HCT116 (cell line): ENCODE measurements around the gene CALR3. TPM values are rescaled to one million over a fixed set of nuclear protein-coding genes. Genes with fewer than 3 reads are reported as not detected.

ENCODE experiments used
- ATAC-seq: fragments of 200-7000 bp; cut with Tn5 transposase; 2 replicates; pipeline ENCODE4 v1.9.1; 2020; ENCODE audit warnings: mild to moderate bottlenecking, moderate library complexity
- BruUV-seq: library from RNA; stranded (reverse); fragments of 400-500 nt; replicated peaks from 2 replicates; lab custom pipeline; 2021; lab: Mats Ljungman, UMichigan
- CTCF ChIA-PET: fragments of 300-600 bp; sonication (Branson Sonifier 250); formaldehyde crosslinking; loops from one replicate; lab custom pipeline; 2021; ENCODE audit warnings: antibody characterized with exemption; lab: Charles Lee
- POLR2A ChIA-PET: fragments of 300-600, 350-600 bp; sonication (Branson Sonifier 250); formaldehyde crosslinking; loops from one replicate; lab custom pipeline; 2021; ENCODE audit warnings: antibody characterized with exemption; lab: Charles Lee
- RAD21 ChIA-PET, 2 experiments: fragments of 300-600 bp; sonication (Branson Sonifier 250); formaldehyde crosslinking; loops; one replicate each; lab custom pipeline; 2023; ENCODE audit warnings: low total read pairs in 2 of 2; ENCODE audit not compliant: uncharacterized antibody in 2 of 2, unreplicated experiment in 2 of 2, low non-redundant PET in 1 of 2; lab: Charles Lee
- DNase-seq: peaks from one replicate; pipeline ENCODE4 v3.0.0-alpha.2; 2010; ENCODE audit warnings: low read depth, low spot score
- H2AFZ ChIP-seq: fragments of 200-600 bp; shearing (Covaris generic), sonication (generic); 2 replicates; pipeline ENCODE4 v1.6.1; 2017; ENCODE audit warnings: low read depth, mixed run types, mixed read lengths, antibody characterized with exemption, low read length; ENCODE audit not compliant: poor library complexity, severe bottlenecking
- H3K27ac ChIP-seq: 2 replicates; pipeline ENCODE4 v1.5.1; 2012; ENCODE audit warnings: low read depth, low read length
- H3K27me3 ChIP-seq: fragments of 200-600 bp; sonication (generic); 2 replicates; pipeline ENCODE4 v1.6.1; 2016; ENCODE audit warnings: mixed run types, low read length, mixed read lengths; ENCODE audit not compliant: insufficient read depth
- H3K36me3 ChIP-seq, 2 experiments: fragments of 200-500 bp in 1 of 2; fragments of 200-600 bp in 1 of 2; sonication (Bioruptor generic) in 1 of 2; sonication (generic) in 1 of 2; 2 replicates each; pipeline versions ENCODE4 v1.5.1 to v1.6.1; 2014 to 2016; ENCODE audit warnings: low read length in 2 of 2, inconsistent platforms in 1 of 2, mixed read lengths in 1 of 2, mixed run types in 1 of 2; ENCODE audit not compliant: insufficient read depth in 2 of 2, control insufficient read depth in 1 of 2
- H3K4me1 ChIP-seq, 2 experiments: fragments of 200-600 bp in 1 of 2; sonication (generic) in 1 of 2; 2 replicates each; pipeline versions ENCODE4 v1.5.1 to v1.6.1; 2012 to 2017; ENCODE audit warnings: low read length in 2 of 2, inconsistent platforms in 1 of 2, mild to moderate bottlenecking in 1 of 2, mixed read lengths in 1 of 2, mixed run types in 1 of 2, moderate library complexity in 1 of 2; ENCODE audit not compliant: insufficient read depth in 2 of 2, control insufficient read depth in 1 of 2
- H3K4me2 ChIP-seq: fragments of 200-600 bp; sonication (generic); 2 replicates; pipeline ENCODE4 v1.6.1; 2017; ENCODE audit warnings: mixed run types, low read length, mixed read lengths
- H3K4me3 ChIP-seq, 2 experiments: fragments of 200-600 bp in 1 of 2; sonication (generic) in 1 of 2; replicated peaks in 1 of 2; 2 replicates each; pipeline ENCODE4 v1.5.1; 2011 to 2016; ENCODE audit warnings: low read length in 2 of 2, control low read depth in 1 of 2, low read depth in 1 of 2, mild to moderate bottlenecking in 1 of 2, mixed read lengths in 1 of 2, mixed run types in 1 of 2
- H3K79me2 ChIP-seq: fragments of 200-600 bp; sonication (generic); 2 replicates; pipeline ENCODE4 v1.6.1; 2017; ENCODE audit warnings: mild to moderate bottlenecking, mixed run types, low read length, moderate library complexity, mixed read lengths; ENCODE audit not compliant: insufficient read depth
- H3K9ac ChIP-seq: fragments of 200-600 bp; sonication (generic); 2 replicates; pipeline ENCODE4 v1.6.1; 2016; ENCODE audit warnings: low read length, mixed read lengths
- H3K9me2 ChIP-seq: fragments of 200-600 bp; sonication (generic), shearing (Covaris generic); 2 replicates; pipeline ENCODE4 v1.6.1; 2017; ENCODE audit warnings: mixed run types, mild to moderate bottlenecking, moderate library complexity; ENCODE audit not compliant: insufficient read depth
- H3K9me3 ChIP-seq, 2 experiments: fragments of 200-500 bp in 1 of 2; fragments of 200-600 bp in 1 of 2; sonication (Bioruptor generic) in 1 of 2; sonication (generic) in 1 of 2; 2 replicates each; pipeline ENCODE4 v1.6.1; 2014 to 2017; ENCODE audit warnings: low read length in 2 of 2, mixed read lengths in 2 of 2, inconsistent platforms in 1 of 2, low read depth in 1 of 2, mild to moderate bottlenecking in 1 of 2, mixed run types in 1 of 2, moderate library complexity in 1 of 2; ENCODE audit not compliant: control insufficient read depth in 1 of 2, insufficient read depth in 1 of 2
- H4K20me1 ChIP-seq: fragments of 200-600 bp; sonication (generic), shearing (Covaris generic); 2 replicates; pipeline ENCODE4 v1.6.1; 2017; ENCODE audit warnings: mixed run types, mild to moderate bottlenecking, moderate library complexity; ENCODE audit not compliant: insufficient read depth
- ELF1 ChIP-seq: IDR thresholded peaks from 2 replicates; pipeline ENCODE4 v1.6.1; 2012; ENCODE audit warnings: low read depth, borderline replicate concordance
- EZH2 ChIP-seq: fragments of 200-600 bp; sonication (generic); IDR thresholded peaks from 2 replicates; pipeline ENCODE4 v1.6.1; 2017; ENCODE audit warnings: antibody characterized with exemption, mixed run types
- EZH2phosphoT487 ChIP-seq: fragments of 200-600 bp; IDR thresholded peaks from 2 replicates; pipeline ENCODE4 v1.6.1; 2018; ENCODE audit warnings: antibody characterized with exemption, borderline replicate concordance
- JUND ChIP-seq: IDR thresholded peaks from 2 replicates; pipeline ENCODE4 v1.6.1; 2012
- MAX ChIP-seq: IDR thresholded peaks from 2 replicates; pipeline ENCODE4 v1.6.1; 2012
- REST ChIP-seq: IDR thresholded peaks from 2 replicates; pipeline ENCODE4 v1.6.1; 2012; ENCODE audit warnings: low read depth
- SRF ChIP-seq: IDR thresholded peaks from 2 replicates; pipeline ENCODE4 v1.6.1; 2012; ENCODE audit warnings: low read depth
- TCF7L2 ChIP-seq: IDR thresholded peaks from 2 replicates; pipeline ENCODE4 v1.7.0; 2011; ENCODE audit warnings: borderline replicate concordance, inconsistent platforms; ENCODE audit not compliant: insufficient read depth, insufficient read length; ENCODE audit errors: extremely low read depth
- ZFX ChIP-seq: fragments of 450-650 bp; IDR thresholded peaks from 2 replicates; pipeline ENCODE4 v1.6.1; 2017
- ZNF274 ChIP-seq: fragments of 200-500 bp; sonication (Bioruptor generic); IDR thresholded peaks from 2 replicates; pipeline ENCODE4 v1.6.1; 2014; ENCODE audit warnings: mild to moderate bottlenecking, low read depth, low read length, inconsistent platforms
- intact Hi-C: fragments of 100-400 bp; cut with micrococcal nuclease; formaldehyde crosslinking; loops from 2 replicates; pipeline ENCODE4 v1.10.0; 2022
- total RNA-seq: library from RNA; stranded (reverse); gene quantifications from one replicate; pipeline ENCODE4 v1.2.1, GENCODE V29; 2021; ENCODE audit not compliant: unreplicated experiment
- TF ChIP-seq, protein P1 (sequence below): IDR thresholded peaks from 2 replicates; pipeline ENCODE4 v1.6.1; 2012
- TF ChIP-seq, protein P2 (sequence below): IDR thresholded peaks from 2 replicates; pipeline ENCODE4 v1.6.1; 2011; ENCODE audit warnings: mild to moderate bottlenecking, low read length, moderate library complexity; ENCODE audit not compliant: insufficient replicate concordance; ENCODE audit errors: extremely low read depth

The CALR3 gene
- total RNA-seq, 1 experiment from 2014 or later: not detected

GRCh38 chr19:16522559-16523377 lies 26.8 kb upstream of the CALR3 start:
- Histone ChIP-seq H3K9me2 (no peaks in the 10 kb centered on the region), H4K20me1 (no peaks in the 10 kb centered on the region), H3K9ac (no peak overlapping the region), H2AFZ (no peak overlapping the region), H3K79me2 (peaks cover 17% of the 10 kb centered on the region), H3K4me2 (no peak overlapping the region), H3K4me3 (no peak overlapping the region), H3K4me1 (no peaks in the 10 kb centered on the region), H3K27me3 (no peaks in the 10 kb centered on the region), H3K27ac (no peak overlapping the region), H3K36me3 (peaks cover 51 to 78% of the 10 kb centered on the region in 2 experiments; a peak in 3 of 4 replicates), H3K9me3 (no peaks in the 10 kb centered on the region)
- ChIA-PET POLR2A (no interaction called here), CTCF (no interaction called here), RAD21 (interaction anchor here in 1 of 2 experiments (0.7 kb wide), 1 partner anchor 45 kb away, joined by 4 read pairs; no protein-coding TSS in a partner anchor)
- no peak for ATAC-seq
- BruUV-seq: no TSS peak
- intact Hi-C loops: no loop called here
- no peak for TF ChIP-seq TCF7L2
- no peak for TF ChIP-seq REST
- TF ChIP-seq ELF1: no peak
- TF ChIP-seq EZH2: no peak
- TF ChIP-seq, protein P1, sequence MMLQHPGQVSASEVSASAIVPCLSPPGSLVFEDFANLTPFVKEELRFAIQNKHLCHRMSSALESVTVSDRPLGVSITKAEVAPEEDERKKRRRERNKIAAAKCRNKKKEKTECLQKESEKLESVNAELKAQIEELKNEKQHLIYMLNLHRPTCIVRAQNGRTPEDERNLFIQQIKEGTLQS: no peak
- no peak for TF ChIP-seq ZNF274
- TF ChIP-seq MAX: no peak
- TF ChIP-seq JUND: no peak
- TF ChIP-seq ZFX: no peak
- TF ChIP-seq, protein P2, sequence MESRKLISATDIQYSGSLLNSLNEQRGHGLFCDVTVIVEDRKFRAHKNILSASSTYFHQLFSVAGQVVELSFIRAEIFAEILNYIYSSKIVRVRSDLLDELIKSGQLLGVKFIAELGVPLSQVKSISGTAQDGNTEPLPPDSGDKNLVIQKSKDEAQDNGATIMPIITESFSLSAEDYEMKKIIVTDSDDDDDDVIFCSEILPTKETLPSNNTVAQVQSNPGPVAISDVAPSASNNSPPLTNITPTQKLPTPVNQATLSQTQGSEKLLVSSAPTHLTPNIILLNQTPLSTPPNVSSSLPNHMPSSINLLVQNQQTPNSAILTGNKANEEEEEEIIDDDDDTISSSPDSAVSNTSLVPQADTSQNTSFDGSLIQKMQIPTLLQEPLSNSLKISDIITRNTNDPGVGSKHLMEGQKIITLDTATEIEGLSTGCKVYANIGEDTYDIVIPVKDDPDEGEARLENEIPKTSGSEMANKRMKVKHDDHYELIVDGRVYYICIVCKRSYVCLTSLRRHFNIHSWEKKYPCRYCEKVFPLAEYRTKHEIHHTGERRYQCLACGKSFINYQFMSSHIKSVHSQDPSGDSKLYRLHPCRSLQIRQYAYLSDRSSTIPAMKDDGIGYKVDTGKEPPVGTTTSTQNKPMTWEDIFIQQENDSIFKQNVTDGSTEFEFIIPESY: no peak
- TF ChIP-seq EZH2phosphoT487: no peak
- TF ChIP-seq SRF: no peak
- no peak for DNase-seq
